GM21423 (cell line): ENCODE measurements around the gene GH2.
A peak's percentile ranks its signal among the peaks of the same experiment; 100 is the strongest.
"Not testable (repeated sequence)": the region's sequence is repeated elsewhere in the genome, so short reads cannot be mapped to it uniquely, and the experiment has no call there.

Experiments
- ATAC-seq: cut with Tn5 transposase; IDR thresholded peaks from one replicate; pipeline ENCODE4 v1.9.1; 2021; ENCODE audit warnings: mild to moderate bottlenecking, moderate library complexity; ENCODE audit not compliant: unreplicated experiment

The GH2 gene

DNA sequence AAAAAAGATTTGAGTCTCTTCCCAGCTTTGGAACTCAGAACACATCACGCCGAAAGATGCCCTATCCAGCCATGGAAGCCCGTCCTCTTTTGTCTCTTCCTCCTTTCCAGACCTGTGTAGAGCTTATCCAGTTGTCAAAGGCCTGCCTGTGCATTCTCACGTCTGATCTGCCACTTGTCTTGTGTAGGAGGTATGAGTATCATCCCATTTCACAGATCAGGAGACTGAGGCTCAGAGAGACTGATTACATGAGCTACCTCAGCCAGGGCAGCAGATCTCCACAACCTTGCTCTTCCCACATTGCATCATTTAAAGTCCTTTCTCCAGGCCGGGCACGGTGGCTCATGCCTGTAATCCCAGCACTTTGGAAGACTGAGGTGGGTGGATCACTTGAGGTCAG is 7.1 kb downstream of the GH2 start:
- ATAC-seq: not testable (repeated sequence)

- ATAC-seq: not testable (repeated sequence)
Measured at GRCh38 chr17:63874061-63874626, 7.6 kb downstream of the GH2 start.

DNA sequence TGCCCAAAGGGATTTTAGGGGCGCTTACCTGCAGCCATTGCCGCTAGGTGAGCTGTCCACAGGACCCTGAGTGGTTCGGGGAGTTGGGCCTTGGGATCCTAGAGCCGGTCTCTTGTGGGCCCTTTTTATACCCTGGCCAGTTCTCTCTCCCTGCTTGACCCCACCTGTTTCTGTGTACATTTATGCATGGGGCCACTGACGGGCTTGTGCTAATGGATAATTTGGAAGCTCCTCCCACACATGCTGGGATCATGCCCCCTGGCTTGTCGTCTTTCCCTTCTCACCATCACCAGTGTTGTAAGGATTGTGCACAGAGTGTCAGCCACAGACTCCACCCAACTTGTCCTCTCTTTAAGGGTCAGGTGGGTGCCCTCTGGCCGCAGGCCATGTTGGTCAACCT is 8.2 kb downstream of the GH2 start, which contains the start of gene CSH2:
Gene CSH2, minus strand, starts transcription at position 101 of the 400 bp plus-strand sequence. Its CDS starts 63 bp downstream, at position 38.
- ATAC-seq: not testable (repeated sequence)

DNA sequence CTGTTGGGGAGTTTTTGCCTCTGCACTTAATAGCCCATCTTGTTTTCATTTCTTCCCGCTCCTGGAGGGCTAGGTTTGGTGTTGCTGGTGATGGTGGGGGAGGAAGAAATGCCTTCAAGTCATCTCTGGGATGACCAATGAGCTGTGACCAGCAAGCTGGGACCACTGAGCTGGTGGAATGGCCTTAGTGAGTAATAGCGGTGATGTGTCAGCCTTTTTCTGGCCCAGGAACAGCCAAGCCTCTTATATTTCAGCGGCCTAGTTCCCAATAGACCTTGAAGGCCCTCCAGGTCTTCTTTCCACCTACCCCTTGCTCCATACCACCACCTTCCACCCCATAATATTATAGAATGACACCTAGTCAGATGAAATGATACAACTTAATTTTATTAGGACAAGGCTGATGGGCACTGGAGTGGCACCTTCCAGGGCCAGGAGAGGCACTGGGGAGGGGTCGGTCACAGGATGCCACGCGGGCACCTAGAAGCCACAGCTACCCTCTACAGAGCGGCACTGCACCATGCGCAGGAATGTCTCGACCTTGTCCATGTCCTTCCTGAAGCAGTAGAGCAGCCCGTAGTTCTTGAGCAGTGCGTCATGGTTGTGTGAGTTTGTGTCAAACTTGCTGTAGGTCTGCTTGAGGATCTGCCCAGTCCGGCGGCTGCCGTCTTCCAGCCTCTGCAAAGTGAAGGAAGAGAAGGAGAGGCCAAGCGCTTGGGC is 9.9 kb downstream of the GH2 start:
- ATAC-seq: not testable (repeated sequence)

GRCh38 chr17:63870292-63870665 is 11.5 kb downstream of the GH2 start:
- ATAC-seq: not testable (repeated sequence)

DNA sequence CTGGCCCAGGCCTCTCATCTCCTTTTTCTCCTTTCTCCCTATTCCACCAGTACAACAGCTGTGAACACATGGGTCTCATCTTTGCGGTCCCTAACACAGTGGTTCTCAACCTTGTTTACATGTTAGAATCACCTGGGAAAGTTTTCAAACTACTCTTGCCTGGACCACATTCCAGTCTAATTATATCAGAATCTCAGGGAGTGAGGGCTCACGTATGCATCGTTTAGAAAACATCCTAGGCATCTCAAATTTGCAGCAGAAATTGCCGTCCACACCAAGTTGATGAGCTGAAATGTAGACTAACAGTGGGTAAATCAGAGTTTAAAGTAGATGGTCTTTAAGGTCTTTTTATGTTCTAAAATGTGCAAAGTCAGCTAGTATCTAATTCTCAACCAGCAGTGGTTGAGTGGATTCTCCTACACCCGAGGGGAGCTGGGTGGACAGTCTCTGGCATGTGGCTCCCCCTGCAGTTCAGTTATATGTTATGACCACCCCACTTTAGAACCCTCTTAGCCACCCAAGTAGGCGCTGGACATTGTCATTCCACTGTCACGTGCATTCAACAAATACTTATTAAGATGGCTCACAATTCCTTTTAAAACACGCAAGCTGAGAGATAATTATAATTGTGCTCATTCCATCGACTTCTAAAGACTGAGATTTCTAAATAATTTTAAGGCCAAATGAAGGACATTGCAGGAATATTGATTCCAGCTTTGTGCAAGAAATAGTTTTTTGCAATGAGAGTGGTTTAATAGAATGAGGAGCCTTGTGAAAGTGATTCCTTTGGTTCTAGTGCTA is 12.1 kb downstream of the GH2 start:
- not testable (repeated sequence) for ATAC-seq

DNA sequence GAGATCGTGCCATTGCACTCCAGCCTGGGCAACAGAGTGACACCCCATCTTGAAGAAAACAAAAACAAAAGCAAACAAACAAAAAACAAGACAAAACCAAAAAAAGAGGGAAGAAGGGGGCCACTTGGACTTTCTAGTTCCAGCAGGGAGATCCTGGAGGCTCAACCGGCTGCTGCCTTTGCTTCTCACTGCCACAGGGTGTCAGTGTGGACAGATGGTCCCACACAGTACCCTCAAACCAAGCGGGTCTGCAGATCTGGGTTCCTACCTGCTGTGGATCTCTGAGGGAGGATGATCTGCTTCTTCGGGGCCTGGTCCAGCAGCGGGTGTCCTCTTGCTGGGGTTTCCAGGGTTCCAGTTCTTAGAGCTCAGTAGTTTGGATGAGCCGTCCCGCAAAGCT is 15.1 kb downstream of the GH2 start:
- ATAC-seq: not testable (repeated sequence)

- ATAC-seq: no peak
Measured at GRCh38 chr17:63859257-63859656, 22.5 kb downstream of the GH2 start.

DNA sequence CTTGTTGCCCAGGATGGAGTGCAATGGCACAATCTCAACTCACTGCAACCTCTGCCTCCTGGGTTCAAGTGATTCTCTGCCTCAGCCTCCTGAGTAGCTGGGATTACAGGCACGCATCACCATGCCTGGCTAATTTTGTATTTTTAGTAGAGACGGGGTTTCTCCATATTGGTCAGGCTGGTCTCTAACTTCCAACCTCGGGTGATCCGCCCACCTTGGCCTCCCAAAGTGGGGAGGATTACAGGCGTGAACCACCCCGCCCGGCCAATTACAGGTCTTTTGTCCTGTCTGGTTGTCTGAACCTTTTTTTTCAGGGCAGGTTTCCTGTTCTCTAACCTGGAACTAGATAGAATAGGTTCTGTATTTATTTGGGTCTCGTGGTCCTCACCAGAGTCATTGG is 25.3 kb downstream of the GH2 start:
- not testable (repeated sequence) for ATAC-seq

DNA sequence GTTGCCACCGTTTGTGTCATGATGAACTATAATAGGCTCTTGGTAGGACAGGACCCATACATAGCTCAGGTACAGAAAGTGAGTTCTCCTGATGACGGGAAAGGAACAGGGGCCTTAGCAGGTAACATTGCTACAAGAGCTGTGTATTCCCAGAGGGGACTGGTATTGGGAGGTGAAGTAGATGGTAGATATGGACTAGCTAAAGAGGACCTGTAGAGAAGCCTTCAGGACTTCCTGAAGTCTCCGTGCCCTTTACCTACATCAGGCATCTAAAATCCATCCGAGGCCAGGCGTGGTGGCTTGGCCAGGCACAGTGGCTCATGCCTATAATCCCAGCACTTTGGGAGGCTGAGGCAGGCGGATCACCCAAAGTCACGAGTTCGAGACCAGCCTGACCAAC is 26.6 kb downstream of the GH2 start:
- no peak for ATAC-seq

- ATAC-seq: no peak
Measured at GRCh38 chr17:63854709-63855108, 27.0 kb downstream of the GH2 start.

- no peak for ATAC-seq
Measured at GRCh38 chr17:63853260-63853659, 28.5 kb downstream of the GH2 start.

GRCh38 chr17:63850401-63850800 is 31.3 kb downstream of the GH2 start:
- ATAC-seq: no peak

DNA sequence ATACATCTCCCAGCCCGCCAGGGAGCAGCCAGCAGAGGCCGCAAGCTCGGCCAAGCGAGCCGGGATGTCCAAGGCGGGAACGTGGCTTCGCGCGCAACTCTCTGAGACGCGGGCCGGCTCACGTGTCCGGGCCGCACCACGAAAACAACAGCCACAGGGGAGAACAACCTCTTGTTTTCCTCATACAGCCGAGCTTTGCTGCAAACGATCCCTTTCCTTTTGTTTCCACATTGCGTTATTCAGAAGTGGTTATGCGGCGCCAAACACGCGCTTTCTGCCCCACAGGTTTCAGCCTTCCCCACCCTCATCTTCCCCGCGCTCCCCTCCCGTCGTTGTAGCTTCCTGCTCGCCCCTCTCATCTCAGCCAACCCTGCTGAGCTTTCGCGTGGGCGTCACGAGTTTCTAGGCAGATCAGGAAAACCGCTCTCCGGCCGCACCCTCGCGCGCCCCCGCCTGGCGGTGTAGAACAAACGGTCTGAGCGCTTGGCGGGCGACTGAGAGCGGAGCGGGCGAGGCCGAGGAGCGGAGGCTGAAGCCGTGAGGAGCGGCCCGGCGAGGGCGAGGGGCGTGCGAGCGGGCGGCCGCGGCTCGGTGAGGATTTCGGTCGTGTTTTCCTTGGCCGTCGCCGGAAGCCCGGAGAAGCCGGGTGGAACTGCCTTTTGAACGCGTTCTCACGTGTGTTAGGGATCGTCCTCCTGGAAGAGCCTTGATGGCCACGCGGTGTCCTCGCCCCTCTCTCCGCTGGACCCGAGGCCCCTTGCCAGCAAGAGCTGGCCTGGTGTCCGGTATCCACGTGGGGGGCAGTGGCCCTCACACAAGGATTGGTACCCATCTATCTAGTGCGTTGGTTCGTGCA is 32.7 kb downstream of the GH2 start:
- ATAC-seq: peak; percentile 85

DNA sequence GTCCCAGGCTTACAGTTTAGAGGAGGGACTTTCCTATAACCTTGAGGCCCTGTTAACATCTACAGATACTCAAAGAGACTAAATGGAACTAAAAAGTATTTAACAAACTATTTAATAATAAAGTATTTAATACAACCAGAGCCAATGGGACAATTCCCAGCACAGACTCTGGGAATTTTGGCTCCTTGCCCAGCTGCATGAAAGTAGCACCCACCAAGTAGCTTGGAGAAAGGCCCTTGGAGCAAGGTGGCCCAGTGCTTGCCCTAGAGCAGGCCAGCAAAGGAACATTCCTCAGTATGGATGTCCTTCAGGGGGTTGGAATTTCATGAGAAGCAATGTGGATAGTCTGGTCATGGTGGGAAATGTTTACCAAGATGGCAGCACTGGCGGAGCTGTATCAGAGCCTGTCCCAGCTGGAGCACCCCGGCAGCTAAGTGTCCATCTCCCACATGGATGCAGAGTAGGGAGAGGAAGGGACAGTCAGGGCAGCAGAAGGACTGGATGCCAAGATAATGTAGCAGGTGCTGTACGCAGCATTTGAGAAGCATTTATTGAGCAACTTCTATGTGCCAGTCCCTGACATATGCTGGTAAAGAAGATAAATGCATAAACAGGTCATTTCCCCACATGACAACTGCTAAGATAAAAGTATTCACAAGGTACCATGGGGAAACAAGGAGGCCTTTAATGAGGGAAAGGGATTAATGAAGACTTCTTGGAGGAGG is 34.1 kb downstream of the GH2 start:
- no peak for ATAC-seq

DNA sequence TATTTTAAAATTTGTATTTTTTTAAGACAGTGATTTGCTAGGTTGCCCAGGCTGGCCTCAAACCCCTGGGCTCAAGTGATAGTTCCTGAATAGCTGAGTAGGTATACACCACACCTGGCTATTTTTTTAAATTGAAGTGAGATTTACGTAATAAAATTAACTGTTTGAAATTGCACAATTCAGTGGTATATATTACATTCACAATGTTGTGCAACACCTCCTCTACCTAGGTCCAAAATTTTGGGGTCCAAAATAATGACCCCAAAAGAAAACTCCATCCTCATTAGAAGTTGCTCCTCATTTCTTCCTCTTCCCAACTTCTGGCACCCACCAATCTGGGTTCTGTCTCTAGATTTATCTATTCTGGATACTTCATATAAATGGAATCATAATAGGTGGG is 36.2 kb downstream of the GH2 start:
- ATAC-seq: no peak

GRCh38 chr17:63843910-63844677 is 37.6 kb downstream of the GH2 start:
- no peak for ATAC-seq

- ATAC-seq: not testable (repeated sequence)
Measured at GRCh38 chr17:63843387-63843888, 38.3 kb downstream of the GH2 start.
